GM12892 (cell line): ENCODE data around the gene OR8A1.

Experiments
- DNase-seq: peaks from one replicate; pipeline ENCODE4 v3.0.0; 2011; ENCODE audit not compliant: insufficient read length
- FAIRE-seq: peaks from 2 replicates; lab custom pipeline; 2011; peaks lifted over from hg19 to GRCh38; lab: Jason Lieb, UNC
- POLR2A ChIP-seq: IDR thresholded peaks from 2 replicates; pipeline ENCODE4 v1.6.1; 2011; ENCODE audit warnings: low read depth, low read length, control low read depth
- POLR2AphosphoS5 ChIP-seq: IDR thresholded peaks from 2 replicates; pipeline ENCODE4 v1.6.1; 2011; ENCODE audit warnings: low read depth, low read length, control low read depth
- TAF1 ChIP-seq: IDR thresholded peaks from 2 replicates; pipeline ENCODE4 v1.6.1; 2011; ENCODE audit warnings: low read depth, mild to moderate bottlenecking, control low read depth, low read length, borderline replicate concordance

The OR8A1 gene

GRCh38 chr11:124570160-124570559, 363 bp downstream of the OR8A1 start:
- FAIRE-seq (peak; percentile 33), DNase-seq (no peak)
- no peak for TF ChIP-seq TAF1
- no peak for TF ChIP-seq POLR2A
- TF ChIP-seq POLR2AphosphoS5: no peak

- DNase-seq: no peak
- FAIRE-seq: no peak
- TF ChIP-seq POLR2A: no peak
- TF ChIP-seq TAF1: no peak
- TF ChIP-seq POLR2AphosphoS5: no peak
These were observed 8.1 kb downstream of the OR8A1 start for GRCh38 chr11:124577716-124578427.

GRCh38 chr11:124578761-124579160, 9.0 kb downstream of the OR8A1 start:
- TF ChIP-seq TAF1 (no peak), POLR2AphosphoS5 (no peak), POLR2A (no peak)
- no peak for FAIRE-seq
- no peak for DNase-seq

- FAIRE-seq (no peak), DNase-seq (no peak)
- TF ChIP-seq POLR2AphosphoS5 (no peak), POLR2A (no peak), TAF1 (no peak)
These were observed 12.0 kb downstream of the OR8A1 start for GRCh38 chr11:124581817-124582216.

- no peak for DNase-seq
- TF ChIP-seq TAF1: no peak
- TF ChIP-seq POLR2AphosphoS5: no peak
- TF ChIP-seq POLR2A: no peak
- FAIRE-seq: no peak
These were observed 12.8 kb downstream of the OR8A1 start for GRCh38 chr11:124582565-124582964.

GRCh38 chr11:124583781-124584180, 14.0 kb downstream of the OR8A1 start:
- DNase-seq (no peak), FAIRE-seq (no peak)
- TF ChIP-seq TAF1 (no peak), POLR2A (no peak), POLR2AphosphoS5 (no peak)

GRCh38 chr11:124584681-124585372, 15.0 kb downstream of the OR8A1 start:
- no peak for TF ChIP-seq POLR2AphosphoS5
- no peak for TF ChIP-seq POLR2A
- TF ChIP-seq TAF1: no peak
- FAIRE-seq (no peak), DNase-seq (no peak)

GRCh38 chr11:124586238-124586860, 16.6 kb downstream of the OR8A1 start:
- no peak for DNase-seq
- peak; percentile 90 for FAIRE-seq
- TF ChIP-seq POLR2A (no peak), TAF1 (no peak)

- TF ChIP-seq POLR2A (no peak), POLR2AphosphoS5 (no peak), TAF1 (no peak)
- DNase-seq (no peak), FAIRE-seq (no peak)
These were observed 21.6 kb downstream of the OR8A1 start for GRCh38 chr11:124591430-124591829.

- TF ChIP-seq TAF1: no peak
- no peak for TF ChIP-seq POLR2A
- no peak for TF ChIP-seq POLR2AphosphoS5
- no peak for FAIRE-seq
These were observed 22.8 kb downstream of the OR8A1 start for GRCh38 chr11:124592627-124593026.

GRCh38 chr11:124595302-124595701, 25.5 kb downstream of the OR8A1 start:
- FAIRE-seq (no peak), DNase-seq (no peak)
- TF ChIP-seq TAF1: no peak
- TF ChIP-seq POLR2A: no peak
- TF ChIP-seq POLR2AphosphoS5: no peak

More at GRCh38 chr11:124592627-124593026, 22.8 kb downstream of the OR8A1 start:
- DNase-seq: no peak

GRCh38 chr11:124597626-124598025, 27.8 kb downstream of the OR8A1 start:
- FAIRE-seq: no peak
- no peak for DNase-seq
- TF ChIP-seq TAF1 (no peak), POLR2A (no peak), POLR2AphosphoS5 (no peak)
